HG03342 (cell line): ENCODE results near the gene FOCAD.

Experiments
- ATAC-seq: cut with Tn5 transposase; IDR thresholded peaks from one replicate; pipeline ENCODE4 v1.9.1; 2021; ENCODE audit warnings: mild to moderate bottlenecking, moderate library complexity; ENCODE audit not compliant: unreplicated experiment

FOCAD gene

GRCh38 chr9:20996809-20997208, 312.8 kb downstream of the FOCAD start:
- peak; percentile 42 for ATAC-seq

GRCh38 chr9:20997503-20998076, 313.5 kb downstream of the FOCAD start:
- ATAC-seq: peak; percentile 81

- ATAC-seq: no peak
Observed at GRCh38 chr9:21001581-21001980, 317.5 kb downstream of the FOCAD start.

GRCh38 chr9:21002040-21002439, 318.0 kb downstream of the FOCAD start:
- ATAC-seq: no peak

GRCh38 chr9:21015129-21015815, 331.2 kb downstream of the FOCAD start:
- no peak for ATAC-seq

GRCh38 chr9:21015995-21016394, 331.9 kb downstream of the FOCAD start:
- ATAC-seq: no peak

GRCh38 chr9:21016701-21017491, 332.8 kb downstream of the FOCAD start:
- no peak for ATAC-seq

GRCh38 chr9:21018177-21018576, 334.1 kb downstream of the FOCAD start:
- ATAC-seq: no peak

GRCh38 chr9:21023861-21024260, 339.8 kb downstream of the FOCAD start:
- ATAC-seq: no peak

GRCh38 chr9:21027295-21027694, 343.2 kb downstream of the FOCAD start:
- ATAC-seq: no peak

GRCh38 chr9:21028466-21028865, 344.4 kb downstream of the FOCAD start:
- no peak for ATAC-seq

GRCh38 chr9:21029661-21030060, 345.6 kb downstream of the FOCAD start:
- ATAC-seq: no peak

- peak; percentile 83 for ATAC-seq
Observed at GRCh38 chr9:21030389-21031035, 346.5 kb downstream of the FOCAD start.

- ATAC-seq: peak; percentile 65
Observed at GRCh38 chr9:21031091-21031807, 347.2 kb downstream of the FOCAD start, which contains the start of gene HACD4. TSS of gene HACD4 (minus strand) at chr9:21031640. CDS start at chr9:21031590, 50 bp downstream.

- no peak for ATAC-seq
Observed at GRCh38 chr9:21031808-21032183, 347.7 kb downstream of the FOCAD start.

- no peak for ATAC-seq
Observed at GRCh38 chr9:21037278-21037677, 353.2 kb downstream of the FOCAD start.

- no peak for ATAC-seq
Observed at GRCh38 chr9:21039302-21039701, 355.2 kb downstream of the FOCAD start.

GRCh38 chr9:21042466-21042865, 358.4 kb downstream of the FOCAD start:
- no peak for ATAC-seq

- no peak for ATAC-seq
Observed at GRCh38 chr9:21043841-21044240, 359.8 kb downstream of the FOCAD start.
